Measurements from ENCODE around the gene LRRC7.
"Not testable (repeated sequence)": the region's sequence is repeated elsewhere in the genome, so short reads cannot be mapped to it uniquely, and the experiment has no call there.

Gene LRRC7

DNA sequence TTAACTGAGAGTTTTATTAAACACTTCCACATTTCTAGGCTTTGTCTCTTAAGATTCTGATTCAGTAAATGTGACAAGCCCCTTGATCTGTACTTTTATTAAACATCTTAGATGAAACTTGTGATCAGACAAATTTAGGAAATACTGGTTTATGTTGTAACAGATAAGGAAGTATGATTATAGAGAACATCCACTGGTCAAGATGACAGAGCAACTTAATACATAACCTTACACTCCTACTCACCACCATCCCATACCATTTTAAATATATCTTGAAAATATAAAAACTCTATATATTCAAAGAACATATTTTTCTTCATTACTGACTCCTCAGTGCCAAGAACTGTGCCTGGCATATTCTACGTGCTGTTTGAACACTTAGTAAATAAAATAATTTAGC, 420.2 kb downstream of the LRRC7 start:
- no peak for DNase-seq

DNA sequence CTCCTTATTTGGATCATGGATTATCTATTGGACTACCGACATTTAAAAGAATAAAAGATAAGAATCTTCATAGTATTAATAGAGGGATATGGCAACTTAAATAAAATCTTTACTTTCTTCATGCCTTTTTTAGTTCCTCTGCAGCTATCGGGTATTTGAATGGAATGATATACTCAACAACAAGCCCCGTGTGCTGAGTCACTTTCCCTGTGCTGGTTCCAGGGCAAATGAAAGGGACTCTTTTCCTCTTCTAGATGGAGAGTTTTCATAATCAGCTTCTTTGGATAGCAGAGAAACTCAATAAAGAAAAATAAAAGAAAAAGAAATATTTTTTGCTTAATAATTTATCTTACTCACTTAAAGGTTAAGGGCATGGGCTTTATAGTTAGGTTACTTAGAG, 423.9 kb downstream of the LRRC7 start:
- DNase-seq, result no peak

DNA sequence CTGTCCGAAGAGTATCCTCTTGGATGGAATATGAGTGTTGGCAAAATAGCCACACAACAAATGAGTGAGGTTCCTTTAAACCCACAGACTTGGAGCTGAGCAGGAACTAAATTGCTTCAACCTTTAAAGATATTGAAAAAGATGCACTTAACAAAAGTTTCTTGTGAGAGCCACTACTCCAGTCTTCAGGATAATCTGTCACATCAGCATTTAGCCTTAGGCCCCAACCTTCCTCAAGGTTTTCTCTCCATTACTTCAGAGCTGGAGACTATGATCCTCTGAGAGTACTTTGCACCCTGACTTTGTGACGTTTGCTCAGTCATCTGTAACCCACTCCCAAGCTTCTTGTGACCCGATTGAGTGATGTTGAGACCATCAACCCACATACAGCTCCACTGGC, 424.9 kb downstream of the LRRC7 start:
- DNase-seq, result no peak

DNA sequence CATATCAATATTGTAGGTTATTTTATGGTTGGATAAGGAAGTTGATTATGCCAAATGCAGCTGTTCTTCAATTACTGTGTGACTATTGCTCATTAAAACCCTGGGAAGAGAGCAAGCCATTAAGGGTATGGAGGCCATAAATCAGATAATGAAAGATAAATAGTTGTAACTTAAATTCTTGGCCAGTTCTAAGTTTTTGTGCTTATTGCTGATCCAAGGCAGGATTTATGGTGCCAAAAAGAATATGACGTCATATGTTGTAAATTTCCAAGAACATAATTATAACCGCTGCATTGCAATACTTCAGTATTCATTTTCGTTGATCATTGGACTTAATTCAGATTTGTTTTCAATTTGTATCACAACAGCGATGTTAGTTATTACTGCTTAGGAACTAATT, 426.1 kb downstream of the LRRC7 start:
- DNase-seq, result no peak

DNA sequence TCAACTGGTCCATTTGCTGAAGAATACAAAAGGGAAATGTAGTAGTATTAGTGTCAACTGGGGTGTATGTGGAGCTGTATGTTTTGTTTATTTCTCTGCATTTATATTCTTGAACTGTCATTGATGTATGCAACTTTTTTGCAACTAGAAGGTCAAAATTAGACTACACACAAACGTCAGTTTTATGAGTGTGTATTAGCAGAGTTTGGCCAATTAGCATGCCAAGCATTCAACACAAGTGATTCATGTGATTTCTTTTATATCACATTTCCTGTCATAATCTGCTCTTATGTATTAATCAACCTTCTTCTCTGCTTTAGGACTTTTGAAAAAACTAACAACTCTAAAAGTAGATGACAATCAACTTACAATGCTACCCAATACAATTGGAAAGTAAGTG, 426.5 kb downstream of the LRRC7 start:
- no peak for DNase-seq

DNA sequence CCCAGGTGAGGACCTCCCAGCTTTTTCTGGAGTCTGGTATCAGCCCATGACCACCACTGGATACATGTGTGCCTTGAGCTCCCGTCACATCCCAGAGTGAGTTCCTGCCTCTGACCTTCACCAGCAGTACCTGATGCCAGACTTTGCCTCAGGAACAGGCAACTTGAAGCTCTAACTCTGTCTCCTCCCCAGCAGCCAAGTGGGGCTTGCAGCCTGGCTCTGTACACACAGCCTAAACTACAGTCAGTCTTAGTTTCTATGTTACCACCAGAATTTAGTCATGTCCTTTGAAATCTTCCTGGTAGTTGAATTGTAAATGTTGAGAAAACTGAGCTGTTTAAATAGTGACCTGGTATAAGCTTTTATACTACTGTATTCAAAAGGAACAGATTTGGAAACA, 431.1 kb downstream of the LRRC7 start:
- no peak for DNase-seq

DNA sequence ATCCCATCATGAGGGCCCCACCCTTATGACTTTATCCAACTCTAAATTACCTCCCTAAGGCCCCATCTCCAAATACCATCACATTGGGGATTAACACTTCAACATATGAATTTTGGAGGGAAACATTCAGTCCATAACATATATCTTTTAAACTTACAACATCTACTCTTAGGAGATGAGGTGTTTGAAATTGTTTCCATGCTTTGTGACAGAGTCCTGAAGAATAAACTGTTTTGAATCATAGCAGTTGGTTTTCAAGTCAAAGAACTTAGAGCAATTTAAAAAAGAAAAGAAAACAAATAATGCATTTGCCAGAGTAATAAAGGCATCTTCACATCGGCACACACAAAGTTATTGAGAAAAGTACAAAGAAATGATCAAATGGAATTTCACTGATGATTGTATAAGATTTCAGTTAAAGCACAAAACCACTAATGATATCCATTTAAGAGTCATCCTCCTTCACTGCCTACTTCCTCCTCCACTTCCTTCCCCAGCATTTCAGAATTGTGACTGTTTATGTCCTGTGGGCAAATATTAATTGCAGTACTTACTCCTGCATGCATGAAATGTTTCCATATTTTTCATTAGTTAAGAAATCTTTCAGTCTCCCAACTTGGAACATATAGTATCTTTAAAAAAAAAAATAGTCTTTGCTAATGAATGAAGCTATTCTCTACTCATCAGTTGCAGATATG, 435.6 kb downstream of the LRRC7 start:
- DNase-seq, result no peak

DNA sequence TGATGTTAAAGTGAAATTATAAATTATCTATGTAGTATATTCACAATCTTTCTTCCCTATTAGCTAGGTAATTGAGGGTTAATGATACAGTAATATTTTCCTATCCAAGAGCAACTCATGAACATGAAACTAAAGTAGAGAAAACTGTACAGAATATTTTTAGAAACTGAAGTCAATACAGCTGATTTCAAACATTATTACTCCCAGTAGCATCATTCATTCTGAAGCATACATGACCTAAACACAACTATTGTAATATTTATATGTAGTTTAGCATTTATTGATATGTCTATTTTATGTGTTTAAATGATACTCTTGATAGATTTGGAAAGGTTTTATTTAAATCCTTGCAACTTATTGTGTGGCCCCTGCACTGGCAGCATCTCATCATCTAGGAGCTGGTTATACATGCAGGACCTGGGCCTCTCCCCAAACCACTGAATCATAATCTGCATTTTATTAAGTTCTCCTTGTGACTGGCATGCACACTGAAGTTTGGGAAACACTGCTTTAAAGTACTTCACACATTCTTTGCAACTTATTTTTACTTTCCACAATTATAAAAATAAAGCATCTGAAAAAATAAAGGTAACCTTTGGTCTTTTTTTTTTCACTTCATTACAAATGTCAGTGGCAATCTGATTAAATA, 437.8 kb downstream of the LRRC7 start:
- DNase-seq, result no peak

DNA sequence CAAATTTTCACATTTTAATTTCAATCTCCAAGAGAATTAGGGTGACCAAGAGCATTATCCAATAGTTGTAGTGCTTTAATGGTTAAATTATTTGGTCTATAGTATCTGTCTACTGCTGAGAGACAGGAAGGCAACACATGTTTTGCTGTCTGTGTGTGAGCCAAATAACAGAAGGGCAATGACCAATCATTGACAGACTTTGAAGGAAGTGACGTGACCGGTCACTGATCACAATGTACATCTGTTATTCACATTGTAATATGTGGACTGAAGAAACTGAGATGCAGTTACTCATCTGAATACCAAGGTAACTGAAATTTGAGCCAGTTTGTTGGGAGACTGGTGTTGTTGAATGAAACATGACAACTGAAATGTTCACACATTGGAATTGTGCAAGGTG, 440.9 kb downstream of the LRRC7 start:
- DNase-seq, result no peak

DNA sequence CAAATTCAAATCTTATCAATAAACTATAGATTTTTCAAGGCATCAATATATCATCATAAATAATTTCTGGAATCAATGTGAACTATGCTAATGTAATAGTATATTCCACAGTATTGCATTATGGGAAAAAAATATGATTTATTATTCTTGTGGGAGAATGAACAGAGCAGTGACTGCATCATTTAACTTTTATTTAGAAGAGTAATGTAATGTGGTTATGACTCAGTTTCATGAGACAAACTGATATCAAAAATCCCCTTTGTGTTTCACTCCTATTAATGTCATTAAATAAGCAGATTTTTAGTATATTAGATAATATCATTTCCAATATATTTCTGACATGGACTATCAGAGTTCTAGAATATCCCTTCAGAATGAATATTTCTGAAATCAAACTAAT, 450.0 kb downstream of the LRRC7 start:
- no peak for DNase-seq

DNA sequence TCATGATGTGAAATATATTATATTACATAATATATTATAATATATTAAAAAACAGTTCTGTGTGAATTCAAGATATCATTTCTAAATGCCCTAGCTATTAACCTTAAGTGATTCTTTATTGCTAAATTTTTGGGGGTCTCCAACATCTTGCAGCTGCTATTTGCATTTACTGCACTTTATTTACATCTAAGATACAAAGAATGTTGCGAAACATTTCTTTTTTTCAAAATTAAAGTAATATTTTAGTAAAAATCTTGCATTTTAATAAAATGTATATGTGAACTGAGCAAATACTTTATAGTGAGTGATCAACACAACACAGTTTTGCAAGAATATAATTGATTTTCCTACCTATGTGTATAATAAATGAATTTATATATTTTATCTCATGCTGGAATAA, 456.6 kb downstream of the LRRC7 start:
- DNase-seq, result no peak

DNA sequence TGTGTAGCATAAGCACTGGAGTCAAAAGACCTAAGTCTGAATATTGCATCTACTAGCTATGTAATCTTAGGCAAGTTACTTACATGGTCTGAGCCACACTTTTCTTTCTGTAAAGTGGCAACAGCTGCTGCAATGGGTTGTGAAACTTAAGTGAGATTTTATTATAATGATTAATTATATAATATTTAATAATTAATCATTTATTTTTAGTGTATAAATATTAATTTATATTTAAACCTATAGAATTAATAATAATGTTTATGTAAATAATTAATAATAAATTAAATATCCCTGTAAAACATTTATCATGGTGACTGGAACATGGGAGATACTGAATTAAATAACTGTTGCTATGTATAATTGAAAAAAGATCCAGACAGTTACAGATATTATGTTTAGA, 457.3 kb downstream of the LRRC7 start:
- DNase-seq, result no peak

DNA sequence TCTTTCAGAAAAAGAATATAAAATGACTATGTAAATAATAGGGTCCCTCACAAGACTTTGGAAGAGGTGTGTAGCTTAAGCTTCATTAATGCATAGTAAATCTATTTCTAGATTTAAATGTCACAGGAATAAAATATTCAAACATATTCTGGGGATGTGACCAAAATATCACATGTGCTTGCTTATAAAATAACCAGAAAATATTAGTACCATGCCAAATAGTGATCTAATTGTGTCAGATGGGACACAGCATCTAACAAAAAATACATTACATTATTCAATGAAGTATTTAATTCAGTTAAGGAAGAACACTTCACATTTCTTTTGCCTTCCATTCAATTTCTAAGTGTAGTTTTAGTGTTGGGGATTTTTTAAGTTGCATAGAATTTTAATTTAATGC, 458.1 kb downstream of the LRRC7 start:
- DNase-seq, result no peak

DNA sequence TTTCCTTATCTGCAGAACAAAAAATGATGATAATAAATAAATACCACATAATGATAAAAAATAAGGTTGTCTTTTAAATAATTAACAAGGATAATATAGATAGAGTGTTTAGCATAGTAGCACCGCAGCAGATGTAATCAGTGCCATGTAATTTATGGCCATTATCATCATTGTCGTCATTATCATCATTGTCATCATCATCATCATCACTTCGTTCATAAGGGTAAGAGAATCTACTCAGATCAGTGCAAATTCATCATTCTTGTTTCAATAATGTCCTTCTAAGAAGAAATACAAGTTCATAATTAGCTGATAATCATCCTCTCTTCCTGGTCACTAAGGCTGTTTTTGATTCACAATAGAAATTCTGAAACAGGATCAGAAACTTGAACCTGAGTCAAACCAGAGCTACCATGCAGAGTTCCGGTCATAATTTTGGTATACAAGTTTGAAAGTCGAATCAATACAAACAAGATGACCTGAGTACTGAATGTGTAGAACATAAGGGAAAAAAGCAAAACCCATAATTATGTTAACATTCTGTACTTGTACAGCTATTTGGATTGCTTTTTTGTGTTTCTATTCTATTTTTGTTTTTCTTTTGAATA, 465.6 kb downstream of the LRRC7 start:
- no peak for DNase-seq

DNA sequence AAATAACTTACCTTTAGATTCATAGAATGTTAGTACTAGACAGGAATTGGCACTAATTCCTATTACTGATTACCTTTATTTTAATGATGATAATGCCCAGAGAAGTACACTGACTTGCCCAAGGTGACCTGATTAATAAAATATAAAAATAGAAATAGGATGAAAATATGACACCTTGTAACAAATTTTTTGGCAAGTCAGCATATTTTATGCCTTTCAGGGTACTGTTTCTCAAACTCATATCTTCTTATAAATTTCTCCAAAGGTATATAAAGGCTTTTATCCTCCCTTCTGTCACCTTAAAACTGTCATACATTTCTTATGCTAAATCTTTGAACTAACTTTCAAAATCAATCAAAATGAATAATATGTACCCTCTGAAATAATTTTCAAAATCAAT, 466.2 kb downstream of the LRRC7 start:
- DNase-seq, result no peak

DNA sequence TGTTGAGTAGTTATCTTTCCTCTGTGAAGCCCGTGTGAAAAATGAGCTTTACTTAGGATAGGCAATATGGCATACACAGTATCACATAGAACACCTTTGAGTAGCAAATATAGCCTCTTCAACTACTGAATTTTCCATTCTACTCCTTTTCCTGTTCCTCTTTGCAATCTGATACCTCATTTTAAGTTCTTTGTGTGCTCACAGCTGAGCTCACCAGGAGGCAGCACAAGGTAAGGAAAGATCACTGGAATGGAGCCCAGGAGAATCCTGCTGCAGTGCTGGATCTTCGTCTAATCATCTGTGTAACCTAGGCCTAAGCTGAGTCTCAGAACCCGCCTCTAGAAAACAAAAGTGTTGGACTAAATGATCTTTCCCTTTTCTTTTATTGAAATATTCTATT, 466.7 kb downstream of the LRRC7 start:
- no peak for DNase-seq

DNA sequence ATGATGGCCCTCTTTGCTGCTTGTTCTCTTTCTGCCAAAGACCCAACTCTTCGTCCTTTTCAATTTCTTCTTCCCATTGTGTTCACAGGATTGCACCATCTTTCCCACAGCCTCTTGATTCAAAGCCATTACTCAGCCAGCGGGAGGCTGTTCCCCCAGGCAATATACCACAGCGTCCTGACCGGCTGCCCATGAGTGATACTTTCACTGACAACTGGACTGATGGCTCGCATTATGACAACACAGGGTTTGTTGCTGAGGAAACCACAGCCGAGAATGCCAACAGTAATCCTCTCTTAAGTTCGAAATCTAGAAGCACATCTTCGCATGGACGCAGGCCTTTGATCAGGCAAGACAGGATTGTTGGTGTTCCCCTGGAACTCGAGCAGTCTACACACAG, 470.3 kb downstream of the LRRC7 start:
- DNase-seq, result no peak

DNA sequence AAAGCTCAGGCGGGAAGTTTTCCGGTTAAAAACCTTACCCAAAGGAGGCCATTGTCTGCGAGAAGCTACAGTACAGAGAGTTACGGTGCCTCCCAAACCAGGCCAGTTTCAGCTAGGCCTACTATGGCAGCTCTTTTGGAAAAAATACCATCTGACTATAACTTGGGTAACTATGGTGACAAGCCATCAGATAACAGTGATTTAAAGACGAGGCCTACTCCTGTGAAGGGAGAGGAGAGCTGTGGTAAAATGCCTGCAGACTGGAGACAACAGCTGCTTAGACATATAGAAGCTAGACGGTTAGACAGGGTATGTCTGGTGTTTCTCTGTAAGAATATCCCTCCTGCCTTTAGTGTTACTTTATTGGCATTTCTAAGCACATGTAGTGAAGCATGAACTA, 471.8 kb downstream of the LRRC7 start:
- no peak for DNase-seq

DNA sequence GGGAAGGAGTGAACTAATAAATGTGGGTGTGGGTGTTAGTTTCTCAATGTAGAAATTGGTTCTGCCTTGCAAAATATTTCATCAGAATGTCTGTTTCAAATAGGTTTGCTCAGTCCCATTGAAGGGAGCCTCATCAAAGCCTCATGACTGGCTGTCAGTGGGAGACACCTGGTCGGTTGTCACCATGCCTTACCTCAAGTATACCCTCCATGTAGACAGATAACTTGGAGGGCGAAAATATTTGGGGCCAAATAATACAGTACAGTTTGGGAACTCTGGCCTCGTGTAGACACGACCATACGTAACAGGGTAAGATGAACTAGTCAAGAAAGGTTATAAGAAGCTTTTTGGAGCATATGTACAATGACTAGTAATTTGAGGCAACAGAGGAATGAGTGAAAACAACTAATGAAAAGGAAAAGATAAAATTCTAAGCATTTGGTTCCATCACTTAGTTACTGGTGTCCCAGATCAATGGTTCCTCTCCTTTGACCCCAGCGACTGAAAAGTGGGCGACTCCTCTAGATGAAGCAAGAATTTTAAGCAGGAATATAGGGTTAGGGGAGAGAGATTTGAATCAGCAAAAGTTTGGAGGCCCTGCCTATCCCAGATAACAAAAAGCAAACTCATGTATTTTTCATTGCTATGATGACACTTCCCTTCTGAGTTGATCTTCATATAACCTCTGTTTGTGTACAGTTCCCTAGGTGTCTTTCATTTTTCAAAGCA, 473.8 kb downstream of the LRRC7 start:
- no peak for DNase-seq

DNA sequence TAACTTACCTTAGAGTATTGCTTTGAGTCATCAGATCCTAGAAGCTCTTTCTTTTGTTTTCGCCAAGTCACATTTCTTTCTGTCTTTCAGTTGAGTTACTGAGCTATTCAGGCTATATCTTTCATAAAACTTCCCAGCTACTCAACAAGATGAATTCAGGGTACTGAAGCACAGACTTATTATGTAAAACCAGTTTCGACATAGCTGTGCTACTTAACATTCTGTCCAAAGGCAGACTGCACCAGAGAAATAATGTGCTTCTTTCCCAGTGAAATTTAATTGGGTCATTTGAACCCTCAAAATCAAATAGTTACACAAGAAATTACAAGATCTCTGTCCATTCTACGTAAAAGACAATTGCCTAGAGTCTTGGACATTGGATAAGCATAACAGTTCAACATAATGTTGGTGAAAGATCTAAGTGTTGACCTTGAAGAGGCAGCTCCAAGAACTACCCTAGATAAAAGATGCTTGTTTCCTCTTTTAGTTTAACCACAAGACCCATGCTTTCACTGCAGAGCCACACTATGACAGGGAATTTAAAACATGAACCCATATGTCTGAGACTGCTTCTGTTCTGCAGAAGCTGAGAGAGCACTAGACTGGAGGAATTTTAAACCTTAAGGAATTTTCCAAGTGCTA, 474.5 kb downstream of the LRRC7 start:
- no peak for DNase-seq

DNA sequence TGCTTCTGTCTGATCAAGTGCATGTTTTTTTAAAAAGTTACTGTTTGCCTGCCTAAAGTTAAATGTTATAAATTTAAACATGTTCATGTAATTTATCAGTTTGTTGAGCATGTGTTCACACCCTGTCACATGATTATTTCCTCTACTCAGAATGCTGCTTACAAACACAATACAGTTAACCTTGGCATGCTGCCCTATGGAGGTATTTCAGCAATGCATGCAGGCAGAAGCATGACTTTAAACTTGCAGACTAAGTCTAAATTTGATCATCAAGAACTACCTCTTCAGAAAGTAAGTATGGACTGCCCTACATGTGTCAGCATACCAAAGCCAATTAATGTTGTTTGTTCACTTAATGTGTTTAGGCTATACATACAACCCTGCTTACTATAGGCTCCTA, 476.1 kb downstream of the LRRC7 start:
- DNase-seq, result no peak

DNA sequence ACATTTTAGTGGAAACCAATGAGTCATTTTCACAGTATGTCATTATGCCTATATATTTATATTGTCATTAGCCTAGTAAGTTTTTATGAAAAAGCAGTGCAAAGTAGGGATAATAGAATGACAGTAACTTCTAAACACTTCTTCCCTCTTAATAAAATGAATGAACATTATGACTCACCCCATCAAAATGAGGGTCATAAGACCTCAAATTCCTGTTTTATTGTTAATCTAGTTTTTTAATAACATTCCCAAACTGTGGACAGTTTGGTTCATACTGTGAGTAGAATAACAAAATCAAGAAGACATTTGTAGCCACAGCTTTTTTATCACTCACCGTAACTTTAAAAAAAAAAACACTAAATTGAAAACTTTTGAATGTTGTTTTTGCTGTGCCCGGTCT, 477.1 kb downstream of the LRRC7 start:
- DNase-seq, result no peak

DNA sequence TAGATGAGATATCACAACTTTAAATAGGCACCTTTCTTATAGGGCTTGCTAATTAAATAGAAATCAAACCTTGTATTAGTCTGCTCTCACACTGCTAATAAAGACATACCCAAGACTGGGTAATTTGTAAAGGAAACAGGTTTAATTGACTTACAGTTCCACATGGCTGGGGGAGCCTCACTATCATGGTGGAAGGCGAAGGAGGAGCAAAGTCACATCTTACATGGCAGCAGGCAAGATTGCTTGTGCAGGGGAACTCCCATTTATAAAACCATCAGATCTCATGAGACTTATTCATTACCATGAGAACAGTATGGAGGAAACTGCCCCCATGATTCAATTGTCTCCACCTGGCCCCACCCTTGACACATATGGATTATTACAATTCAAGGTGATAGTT, 477.9 kb downstream of the LRRC7 start:
- not testable (repeated sequence) for DNase-seq
